Occipital lobe (tissue), 2 donors: ENCODE data around the gene PIK3R6. TPM values are rescaled to one million over a fixed set of nuclear protein-coding genes. Genes with fewer than 3 reads are reported as not detected.
"Not testable (repeated sequence)": the region's sequence is repeated elsewhere in the genome, so short reads cannot be mapped to it uniquely, and the experiment has no call there.

Experiments used
- DNase-seq: peaks from one replicate; lab custom pipeline; 2025; lab: John Stamatoyannopoulos, UW
- total RNA-seq: library from RNA; depleted of rRNA; stranded (reverse); fragments of >200 nt; gene quantifications from one replicate; pipeline ENCODE4 v1.2.3, GENCODE V29; 2014

PIK3R6 gene
- total RNA-seq, 1 donor from 2014 or later, result 0.47 TPM

- no peak for DNase-seq
Measured at GRCh38 chr17:8894202-8894671, 26.8 kb upstream of the PIK3R6 start.

- no peak for DNase-seq
Measured at GRCh38 chr17:8893621-8894201, 26.2 kb upstream of the PIK3R6 start.

- DNase-seq, result no peak
Measured at GRCh38 chr17:8893059-8893458, 25.6 kb upstream of the PIK3R6 start.

- no peak for DNase-seq
Measured at GRCh38 chr17:8892338-8892690, 24.8 kb upstream of the PIK3R6 start.

- no peak for DNase-seq
Measured at GRCh38 chr17:8890671-8891070, 23.2 kb upstream of the PIK3R6 start.

- no peak for DNase-seq
Measured at GRCh38 chr17:8889458-8890210, 22.2 kb upstream of the PIK3R6 start.

DNA sequence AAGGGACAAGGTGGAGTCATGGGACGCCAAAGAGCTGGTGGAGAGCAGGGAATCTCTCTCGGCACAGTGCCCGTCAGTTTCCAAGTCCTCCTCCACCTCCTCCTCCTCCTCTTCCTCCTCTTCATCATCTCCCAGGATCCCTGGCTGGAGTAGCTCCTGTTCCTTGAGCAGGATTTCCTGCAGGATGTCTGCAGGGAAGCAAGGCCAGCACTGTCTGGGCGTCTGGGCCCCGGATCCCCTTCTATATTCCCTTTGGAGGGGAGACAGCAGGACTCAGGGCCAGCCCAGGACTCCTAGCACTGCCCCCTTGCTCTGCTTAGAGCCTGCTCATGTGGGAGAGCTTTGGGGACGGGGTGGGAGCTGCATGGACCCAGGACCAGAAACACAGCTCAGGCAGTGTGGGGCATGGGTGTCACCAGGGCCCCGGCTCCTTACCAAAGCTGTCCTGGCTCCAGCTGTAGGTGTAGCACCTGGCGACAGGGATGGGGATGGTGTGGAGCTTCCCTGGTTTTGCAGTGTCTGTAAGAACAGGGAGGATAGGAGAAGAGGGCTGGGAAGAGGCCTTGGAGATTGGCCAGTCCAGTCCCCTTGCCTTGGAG, 21.3 kb upstream of the PIK3R6 start:
- DNase-seq, result no peak

GRCh38 chr17:8887834-8888703, 20.6 kb upstream of the PIK3R6 start:
- no peak for DNase-seq

DNA sequence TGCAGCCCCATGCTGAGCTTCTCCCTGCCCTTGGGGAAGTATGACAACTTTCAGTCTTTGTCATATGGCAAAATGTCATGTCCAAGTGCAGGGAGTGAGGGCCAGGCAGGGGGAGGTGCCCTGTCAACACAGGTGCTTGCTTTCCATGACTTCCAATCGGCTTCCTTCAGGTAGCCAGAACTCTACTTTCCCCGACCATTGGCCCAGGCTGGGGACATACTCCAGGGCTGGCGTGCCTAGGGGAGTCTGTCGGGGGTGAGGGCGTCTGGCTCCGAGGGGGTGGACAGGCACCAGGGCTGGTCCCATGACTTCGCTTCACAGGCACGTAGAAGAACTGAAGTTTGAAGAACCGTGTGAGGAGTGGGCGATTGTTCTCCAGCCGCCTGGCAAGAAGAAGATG, 19.8 kb upstream of the PIK3R6 start:
- DNase-seq, result no peak

- DNase-seq, result no peak
Measured at GRCh38 chr17:8885967-8886684, 18.7 kb upstream of the PIK3R6 start.

DNA sequence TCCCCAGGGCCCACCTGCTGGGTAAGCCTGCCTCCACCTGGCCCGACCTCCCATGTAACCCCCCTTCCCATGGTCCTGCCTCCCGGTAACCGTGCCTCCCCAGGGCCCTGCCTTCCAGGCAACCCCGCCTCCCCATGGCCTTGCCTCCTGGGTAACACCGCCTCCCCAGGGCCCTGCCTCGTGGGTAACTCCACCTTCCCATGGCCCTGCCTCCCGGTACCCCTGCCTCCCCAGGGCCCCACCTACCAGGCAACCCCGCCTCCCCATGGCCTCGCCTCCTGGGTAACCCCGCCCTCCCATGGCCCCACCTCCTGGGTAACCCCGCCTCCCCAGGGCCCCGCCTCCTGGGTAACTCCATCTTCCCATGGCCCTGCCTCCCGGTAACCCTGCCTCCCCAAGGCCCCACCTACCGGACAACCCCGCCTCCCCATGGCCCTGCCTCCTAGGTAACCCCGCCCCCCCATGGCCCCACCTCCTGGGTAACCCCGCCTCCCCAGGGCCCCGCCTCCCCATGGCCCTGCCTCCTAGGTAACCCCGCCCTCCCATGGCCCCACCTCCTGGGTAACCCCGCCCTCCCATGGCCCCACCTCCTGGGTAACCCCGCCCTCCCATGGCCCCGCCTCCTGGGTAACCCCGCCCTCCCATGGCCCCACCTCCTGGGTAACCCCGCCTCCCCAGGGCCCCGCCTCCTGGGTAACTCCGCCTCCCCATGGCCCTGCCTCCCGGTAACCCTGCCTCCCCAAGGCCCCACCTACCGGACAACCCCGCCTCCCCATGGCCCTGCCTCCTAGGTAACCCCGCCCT, 17.9 kb upstream of the PIK3R6 start:
- DNase-seq, result not testable (repeated sequence)

- no peak for DNase-seq
Measured at GRCh38 chr17:8884336-8884990, 17.0 kb upstream of the PIK3R6 start.

DNA sequence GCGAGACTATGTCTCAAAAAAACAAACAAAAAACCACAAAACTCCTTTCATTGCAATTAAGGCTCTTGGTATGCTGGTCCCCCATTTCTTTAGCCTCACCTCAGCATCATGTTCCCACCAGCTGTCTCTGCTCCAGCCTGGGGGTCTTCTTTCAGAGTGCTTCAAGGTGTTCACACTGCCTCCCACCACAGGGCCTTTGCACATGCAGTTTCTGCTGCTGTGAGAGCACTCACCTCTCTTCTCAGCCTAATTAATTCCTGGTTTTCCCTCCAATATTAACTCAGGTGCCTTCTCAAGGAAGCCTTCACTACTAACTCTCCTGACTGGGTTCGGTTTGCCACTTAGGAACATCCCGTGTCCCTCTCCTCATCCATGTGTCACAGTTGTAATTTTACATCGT, 15.9 kb upstream of the PIK3R6 start:
- no peak for DNase-seq

DNA sequence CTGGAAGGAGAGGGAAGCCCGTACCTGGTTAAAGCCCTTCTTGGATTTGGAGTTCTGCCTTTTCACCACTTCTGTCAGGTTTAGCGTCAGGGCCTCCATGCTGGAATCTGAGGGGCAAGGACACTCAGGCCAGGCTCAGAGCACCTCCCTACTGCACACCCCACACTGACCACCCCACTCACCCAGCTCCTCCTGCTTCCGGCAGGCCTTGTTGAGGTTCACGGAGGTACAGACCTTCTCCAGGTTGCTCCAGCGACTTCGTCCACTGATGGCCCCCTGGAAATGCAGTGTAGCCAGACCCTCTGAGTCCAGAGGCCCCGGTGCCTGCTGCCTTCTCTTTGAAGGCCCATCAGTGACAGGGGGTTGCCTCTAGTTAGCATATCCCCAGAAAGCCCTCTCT, 14.1 kb upstream of the PIK3R6 start:
- DNase-seq, result no peak

GRCh38 chr17:8880466-8880865, 13.0 kb upstream of the PIK3R6 start:
- DNase-seq, result no peak

DNA sequence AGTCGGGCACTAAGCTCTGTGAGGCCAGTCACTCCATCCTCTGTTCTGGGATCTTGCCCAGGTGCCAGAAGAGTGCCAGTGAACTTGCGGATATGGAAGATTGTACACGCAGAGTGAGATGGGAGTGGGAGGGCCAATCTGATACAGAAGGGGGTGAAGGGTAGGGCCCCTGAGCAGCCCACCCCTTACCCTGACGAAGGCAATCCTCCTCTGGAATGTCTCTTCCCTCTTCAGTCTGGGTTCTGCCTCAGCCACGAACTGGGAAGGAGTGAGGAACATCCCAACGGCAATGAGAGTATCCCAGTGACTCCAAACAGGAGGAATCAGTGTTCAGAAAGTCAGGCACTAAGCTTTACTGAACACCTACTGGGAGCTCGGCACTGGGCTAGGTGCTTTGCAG, 11.9 kb upstream of the PIK3R6 start:
- DNase-seq, result no peak

DNA sequence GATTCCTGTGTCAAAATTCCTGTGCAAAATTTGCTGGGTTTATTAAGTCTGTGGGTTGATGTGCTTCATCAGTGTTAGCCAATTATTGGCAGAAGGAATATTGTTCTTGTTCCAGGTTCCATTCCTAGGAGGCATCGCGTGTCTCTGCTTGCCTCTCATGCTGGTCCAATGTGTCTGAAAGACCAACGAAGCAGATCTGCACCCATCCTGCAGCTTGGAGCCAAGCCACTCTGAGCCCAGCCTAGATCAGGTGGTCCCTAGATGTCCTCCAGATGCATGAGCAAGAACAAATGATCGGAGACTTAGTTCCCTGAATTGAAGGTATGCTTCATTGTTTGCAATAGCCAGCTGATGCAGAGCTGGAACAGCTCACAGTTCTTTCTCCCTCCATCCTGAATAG, 10.5 kb upstream of the PIK3R6 start:
- DNase-seq, result no peak

GRCh38 chr17:8875957-8876356, 8.5 kb upstream of the PIK3R6 start:
- no peak for DNase-seq

DNA sequence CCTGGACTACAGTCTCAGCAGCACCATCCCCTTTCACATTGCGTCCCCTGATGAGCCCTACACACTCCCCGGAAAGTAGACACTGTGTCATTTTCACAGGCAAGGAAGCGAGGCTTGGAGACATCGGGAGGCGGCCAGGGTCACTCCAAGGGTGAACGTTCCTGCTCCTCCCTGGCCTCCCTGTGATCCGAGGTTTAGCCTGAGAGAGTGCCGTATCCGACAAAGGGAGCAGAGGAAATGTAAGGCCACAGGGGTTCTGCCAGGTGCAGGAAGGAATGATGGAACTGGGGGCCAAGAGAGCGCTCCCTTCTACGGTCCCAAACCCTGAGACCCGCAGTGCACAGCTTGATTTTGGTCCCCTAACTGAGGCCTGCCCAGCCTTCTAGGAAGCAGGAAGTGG, 8.0 kb upstream of the PIK3R6 start:
- no peak for DNase-seq
